LNCAP (cell line): Measurements from ENCODE around the gene KRTAP9-9.
"Not testable (repeated sequence)": the region's sequence is repeated elsewhere in the genome, so short reads cannot be mapped to it uniquely, and the experiment has no call there.

Experiments
- TF ChIP-seq, protein P1 (sequence below): fragments of 450-650 bp; IDR thresholded peaks from 2 replicates; pipeline ENCODE4 v1.5.1; 2017; ENCODE audit warnings: mild to moderate bottlenecking

The KRTAP9-9 gene

GRCh38 chr17:41230094-41230493, 25.1 kb upstream of the KRTAP9-9 start:
- TF ChIP-seq, protein P1, sequence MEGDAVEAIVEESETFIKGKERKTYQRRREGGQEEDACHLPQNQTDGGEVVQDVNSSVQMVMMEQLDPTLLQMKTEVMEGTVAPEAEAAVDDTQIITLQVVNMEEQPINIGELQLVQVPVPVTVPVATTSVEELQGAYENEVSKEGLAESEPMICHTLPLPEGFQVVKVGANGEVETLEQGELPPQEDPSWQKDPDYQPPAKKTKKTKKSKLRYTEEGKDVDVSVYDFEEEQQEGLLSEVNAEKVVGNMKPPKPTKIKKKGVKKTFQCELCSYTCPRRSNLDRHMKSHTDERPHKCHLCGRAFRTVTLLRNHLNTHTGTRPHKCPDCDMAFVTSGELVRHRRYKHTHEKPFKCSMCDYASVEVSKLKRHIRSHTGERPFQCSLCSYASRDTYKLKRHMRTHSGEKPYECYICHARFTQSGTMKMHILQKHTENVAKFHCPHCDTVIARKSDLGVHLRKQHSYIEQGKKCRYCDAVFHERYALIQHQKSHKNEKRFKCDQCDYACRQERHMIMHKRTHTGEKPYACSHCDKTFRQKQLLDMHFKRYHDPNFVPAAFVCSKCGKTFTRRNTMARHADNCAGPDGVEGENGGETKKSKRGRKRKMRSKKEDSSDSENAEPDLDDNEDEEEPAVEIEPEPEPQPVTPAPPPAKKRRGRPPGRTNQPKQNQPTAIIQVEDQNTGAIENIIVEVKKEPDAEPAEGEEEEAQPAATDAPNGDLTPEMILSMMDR, result no peak

GRCh38 chr17:41231731-41232130, 23.5 kb upstream of the KRTAP9-9 start:
- TF ChIP-seq, protein P1, result no peak

GRCh38 chr17:41232399-41233105, 22.6 kb upstream of the KRTAP9-9 start, which contains the start of gene KRTAP9-3:
TSS of gene KRTAP9-3 (plus strand) at chr17:41232449. CDS start at chr17:41232502, 53 bp downstream.
- TF ChIP-seq, protein P1, result not testable (repeated sequence)

DNA sequence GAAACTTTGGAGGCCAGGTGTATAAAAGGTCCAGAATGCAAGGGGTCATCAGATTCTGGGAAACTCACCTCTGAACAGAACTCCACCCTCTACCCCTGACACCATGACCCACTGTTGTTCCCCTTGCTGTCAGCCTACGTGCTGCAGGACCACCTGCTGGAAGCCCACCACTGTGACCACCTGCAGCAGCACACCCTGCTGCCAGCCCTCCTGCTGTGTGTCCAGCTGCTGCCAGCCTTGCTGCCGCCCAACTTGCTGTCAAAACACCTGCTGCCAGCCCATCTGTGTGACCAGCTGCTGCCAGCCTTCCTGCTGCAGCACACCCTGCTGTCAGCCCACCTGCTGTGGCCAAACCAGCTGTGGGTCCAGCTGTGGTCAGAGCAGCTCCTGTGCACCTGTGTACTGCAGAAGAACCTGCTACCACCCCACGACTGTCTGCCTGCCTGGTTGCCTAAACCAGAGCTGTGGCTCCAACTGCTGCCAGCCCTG, 17.2 kb upstream of the KRTAP9-9 start, which contains the start of gene KRTAP9-8:
TSS of gene KRTAP9-8 (plus strand) at position 51 of the 489 bp plus-strand sequence. CDS start at position 104, 53 bp downstream.
- TF ChIP-seq, protein P1, result not testable (repeated sequence)

GRCh38 chr17:41249637-41250240, 5.4 kb upstream of the KRTAP9-9 start, which contains the start of gene KRTAP9-4:
TSS of gene KRTAP9-4 (plus strand) at chr17:41249687. CDS start at chr17:41249721, 34 bp downstream.
- TF ChIP-seq, protein P1, result not testable (repeated sequence)

DNA sequence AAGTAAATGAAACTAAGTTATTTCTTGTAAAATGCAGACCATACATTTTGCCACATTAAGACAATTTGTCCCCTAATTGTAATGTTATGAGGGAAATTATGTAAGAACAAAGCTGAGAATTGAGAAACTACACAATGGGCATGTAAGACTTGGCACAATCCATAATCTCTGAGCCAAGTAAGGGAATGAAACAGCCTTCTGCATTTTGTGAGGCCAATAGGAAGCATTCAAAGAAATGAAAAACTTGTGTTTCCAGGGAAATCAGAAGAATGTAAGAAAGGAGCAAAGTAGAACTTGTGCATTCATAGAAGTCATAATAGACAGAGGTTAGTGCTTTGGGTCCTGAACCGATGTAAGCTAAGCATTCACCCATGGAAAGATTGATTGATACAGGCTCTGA, 3.9 kb upstream of the KRTAP9-9 start:
- TF ChIP-seq, protein P1, result no peak

GRCh38 chr17:41254861-41255260, 323 bp upstream of the KRTAP9-9 start:
- TF ChIP-seq, protein P1, result no peak
